ENCODE data around the gene PLSCR2. TPM values are rescaled to one million over a fixed set of nuclear protein-coding genes. Genes with fewer than 3 reads are reported as not detected.

PLSCR2 gene
- total and polyA plus RNA-seq, 8 donors, result 0.38 to 1.2 (median 0.74) TPM

- peaks cover 0 to 7% of the 10 kb centered on the region in 2 donors for H3K4me1 ChIP-seq
- DNase-seq, result no peak
- ATAC-seq, result no peak
- H3K4me3 ChIP-seq, result no peak overlapping the region
- no peaks in the 10 kb centered on the region for H3K27me3 ChIP-seq
- no peaks in the 10 kb centered on the region for H3K9me3 ChIP-seq
- intact Hi-C loops (cut with DNase I), result no loop called here
- no peak for TF ChIP-seq CTCF (IDR thresholded peaks at IDR 0.05)
- no peaks in the 10 kb centered on the region for H3K36me3 ChIP-seq
- no peak overlapping the region for H3K27ac ChIP-seq
Measured at GRCh38 chr3:146470425-146470990, 1.1 kb upstream of the PLSCR2 start.

GRCh38 chr3:146468671-146469149 lies 651 bp downstream of the PLSCR2 start:
- DNase-seq (peak in 2 of 4 donors; percentile 48 to 54), ATAC-seq (no peak)
- intact Hi-C loops (cut with DNase I), result no loop called here
- peak overlapping the region in 1 of 2 donors; percentile 60 for H3K4me3 ChIP-seq
- no peaks in the 10 kb centered on the region for H3K9me3 ChIP-seq
- H3K36me3 ChIP-seq, result no peaks in the 10 kb centered on the region
- TF ChIP-seq CTCF (IDR thresholded peaks at IDR 0.05), result no peak
- no peaks in the 10 kb centered on the region for H3K27me3 ChIP-seq
- peak overlapping the region; percentile 73 to 78 for H3K27ac ChIP-seq
- H3K4me1 ChIP-seq, result peaks cover 0 to 7% of the 10 kb centered on the region in 2 donors

- Histone ChIP-seq H3K4me1 (peaks cover 0 to 7% of the 10 kb centered on the region in 2 donors), H3K9me3 (no peaks in the 10 kb centered on the region)
Measured at GRCh38 chr3:146468234-146468633, 1.1 kb downstream of the PLSCR2 start.

GRCh38 chr3:146466604-146467003 lies 2.8 kb downstream of the PLSCR2 start:
- no peak for DNase-seq
- no peaks in the 10 kb centered on the region for H3K9me3 ChIP-seq
- H3K27me3 ChIP-seq, result no peaks in the 10 kb centered on the region
- no peak for TF ChIP-seq CTCF (IDR thresholded peaks at IDR 0.05)
- H3K27ac ChIP-seq, result no peak overlapping the region
- intact Hi-C loops (cut with DNase I), result no loop called here
- peaks cover 0 to 7% of the 10 kb centered on the region in 2 donors for H3K4me1 ChIP-seq
- no peak overlapping the region for H3K4me3 ChIP-seq
- no peaks in the 10 kb centered on the region for H3K36me3 ChIP-seq
- ATAC-seq, result no peak

More at GRCh38 chr3:146468234-146468633, 1.1 kb downstream of the PLSCR2 start:
- intact Hi-C loops (cut with DNase I), result no loop called here
- no peak overlapping the region for H3K4me3 ChIP-seq
- TF ChIP-seq CTCF (IDR thresholded peaks at IDR 0.05), result no peak
- no peak overlapping the region for H3K27ac ChIP-seq
- DNase-seq (peak in 2 of 4 donors; percentile 16 to 42), ATAC-seq (no peak)
- H3K27me3 ChIP-seq, result no peaks in the 10 kb centered on the region
- H3K36me3 ChIP-seq, result no peaks in the 10 kb centered on the region

- no peak overlapping the region for H3K4me3 ChIP-seq
- H3K36me3 ChIP-seq, result no peaks in the 10 kb centered on the region
- intact Hi-C loops (cut with DNase I), result no loop called here
- no peak for TF ChIP-seq CTCF (IDR thresholded peaks at IDR 0.05)
- ATAC-seq (no peak), DNase-seq (no peak)
- peaks cover 0 to 7% of the 10 kb centered on the region in 2 donors for H3K4me1 ChIP-seq
- H3K27ac ChIP-seq, result no peak overlapping the region
- H3K9me3 ChIP-seq, result no peaks in the 10 kb centered on the region
- no peaks in the 10 kb centered on the region for H3K27me3 ChIP-seq
Measured at GRCh38 chr3:146465693-146466465, 3.5 kb downstream of the PLSCR2 start.

All from left lung (tissue), 10 donors.